HG03469 (cell line): ENCODE measurements around the gene KIAA1671.

Source experiments
- ATAC-seq: cut with Tn5 transposase; IDR thresholded peaks from one replicate; pipeline ENCODE4 v1.9.1; 2021; ENCODE audit warnings: mild to moderate bottlenecking, moderate library complexity, moderate number of reproducible peaks; ENCODE audit not compliant: unreplicated experiment

KIAA1671 gene

DNA sequence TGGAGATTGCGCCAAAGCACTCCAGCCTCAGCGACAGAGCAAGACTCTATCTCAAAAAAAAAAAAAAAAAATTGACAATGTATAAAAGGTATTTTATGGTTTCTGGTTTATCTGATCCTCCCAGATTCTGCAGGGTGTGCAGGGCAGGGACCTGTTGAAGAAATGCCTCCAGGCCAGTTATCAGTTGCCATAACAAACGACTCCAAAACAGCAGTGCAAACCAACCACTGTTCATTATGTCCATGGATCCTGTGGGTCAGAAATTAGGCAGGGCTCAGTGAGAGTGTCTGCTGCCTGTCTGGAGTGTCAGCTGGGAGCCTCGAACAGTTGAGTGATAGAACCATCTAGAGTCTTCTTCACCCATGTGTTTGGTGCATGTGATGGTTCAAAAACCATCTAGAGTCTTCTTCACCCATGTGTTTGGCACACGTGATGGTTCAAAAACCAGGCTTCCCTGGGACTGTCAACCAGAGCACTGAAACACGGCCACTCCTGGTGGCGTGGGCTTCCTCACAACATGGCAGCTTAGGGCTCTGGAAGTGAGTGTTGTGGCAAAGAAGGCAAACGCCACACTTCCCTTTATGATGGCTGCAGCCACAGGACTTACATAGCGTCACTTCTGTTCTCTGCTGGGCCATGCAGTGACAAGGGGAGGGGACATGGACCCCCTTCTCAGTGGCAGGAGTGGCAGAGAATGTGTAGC lies 132.0 kb downstream of the KIAA1671 start:
- no peak for ATAC-seq

DNA sequence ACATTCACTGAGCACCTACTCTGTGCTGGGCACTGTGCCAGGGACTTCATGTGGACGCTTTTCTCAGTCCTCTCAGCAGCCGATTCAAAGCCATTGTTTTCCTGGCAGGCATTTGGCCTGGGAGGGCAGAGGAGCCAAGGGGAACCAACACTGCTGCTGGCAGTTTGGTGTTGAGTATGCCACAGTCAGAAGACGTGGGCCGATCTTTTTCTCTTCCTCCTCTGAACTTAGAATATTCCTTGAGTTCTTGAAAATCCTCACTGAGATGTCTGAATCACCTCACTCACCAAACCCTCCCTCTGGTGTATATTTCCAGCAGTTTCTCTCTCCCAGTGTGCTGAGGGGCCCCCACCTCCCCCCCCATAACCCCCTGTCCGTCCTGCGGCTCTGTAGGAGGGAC lies 132.6 kb downstream of the KIAA1671 start:
- no peak for ATAC-seq

DNA sequence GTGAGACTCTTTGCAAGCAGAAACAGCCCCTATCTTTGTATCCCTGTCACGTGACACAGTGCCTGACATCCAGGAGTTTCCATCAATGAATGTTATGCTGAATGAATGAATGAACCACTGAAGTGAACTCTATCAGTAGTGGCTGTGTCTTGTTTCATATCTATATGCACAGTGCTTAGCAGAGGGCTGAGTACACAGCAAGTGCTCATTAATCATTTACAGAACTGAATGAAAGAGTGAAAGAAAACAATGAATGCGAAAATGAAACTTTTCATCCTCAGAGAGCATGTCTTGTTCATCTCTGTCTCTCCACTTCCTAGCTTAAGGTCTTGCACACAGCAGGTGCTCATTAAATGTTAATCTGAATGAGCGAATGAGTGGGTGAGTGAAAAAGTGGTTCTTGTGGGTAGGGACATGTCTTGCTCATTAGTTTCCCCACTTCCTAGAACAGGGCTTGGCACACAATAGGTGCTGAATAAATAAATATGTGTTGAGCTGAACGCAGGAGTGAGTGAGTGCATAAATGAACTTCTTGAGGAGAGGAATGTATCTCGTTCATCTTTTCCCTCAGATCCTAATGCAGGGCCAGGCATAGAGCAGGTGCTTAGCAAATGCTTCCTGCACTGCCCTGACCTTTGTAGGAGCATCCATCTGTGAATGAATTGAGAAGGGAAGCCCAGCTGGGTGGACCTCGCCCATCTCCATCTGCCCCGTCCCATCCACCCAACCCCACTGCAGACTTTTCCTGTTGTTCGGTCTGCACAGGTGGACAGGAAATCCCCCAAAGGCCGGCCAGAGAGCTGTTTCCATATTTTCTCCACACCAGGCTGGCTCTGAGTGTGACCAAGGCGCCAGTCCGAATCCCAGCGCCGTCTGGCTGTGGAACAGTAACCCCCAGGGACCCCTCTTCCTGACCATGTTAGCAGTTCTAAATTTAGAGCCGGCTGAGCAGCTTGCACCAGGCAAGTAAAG lies 133.7 kb downstream of the KIAA1671 start:
- ATAC-seq, result peak; percentile 41

DNA sequence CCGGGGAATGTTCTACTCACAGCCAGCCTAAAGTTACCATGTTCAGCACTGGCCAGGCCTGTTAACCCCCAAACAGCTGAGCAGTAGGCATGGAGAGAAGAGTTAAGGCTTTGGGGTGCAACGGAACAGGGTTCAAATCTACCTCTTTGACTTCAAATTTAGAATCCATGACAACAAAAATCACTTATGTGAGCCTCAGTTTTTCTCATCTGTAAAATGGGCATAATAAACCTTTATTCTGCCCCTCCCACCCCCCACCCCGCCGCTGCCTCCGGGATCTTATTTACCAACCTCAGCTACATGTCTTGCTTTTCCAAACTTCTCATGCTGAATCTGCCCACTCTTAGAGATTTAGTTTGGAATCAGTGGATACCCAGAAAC lies 134.4 kb downstream of the KIAA1671 start:
- ATAC-seq, result no peak

DNA sequence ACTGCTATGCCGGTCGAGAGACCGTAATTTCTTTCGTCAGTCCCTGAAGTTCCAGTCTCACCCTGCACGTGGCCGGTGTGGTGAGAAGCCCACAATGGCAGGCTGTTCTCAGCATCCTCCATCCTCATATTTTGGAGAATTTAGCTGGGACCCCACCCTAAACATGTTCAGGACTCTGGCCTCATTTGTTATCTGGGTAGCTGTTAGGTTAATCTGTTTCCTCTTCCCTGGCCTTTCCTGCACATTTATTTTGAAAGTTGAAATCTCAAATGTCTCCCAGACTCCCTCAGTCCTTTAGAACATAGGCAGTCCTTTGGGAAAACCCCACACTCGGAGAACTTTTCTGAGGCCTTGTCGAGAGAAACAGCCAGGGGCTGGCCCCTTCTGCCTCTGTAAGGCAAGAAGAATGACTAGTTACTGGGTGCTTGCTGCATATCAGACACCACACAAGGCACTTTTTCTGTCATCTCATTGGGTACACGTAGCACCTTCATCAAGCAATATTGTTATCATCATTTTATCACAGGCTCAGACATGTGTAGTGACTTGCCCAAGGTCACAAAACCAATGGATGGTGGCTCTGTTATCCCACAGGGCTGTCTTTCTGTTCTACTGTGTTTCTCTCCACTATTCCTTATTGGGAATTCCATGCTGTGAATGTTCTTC lies 137.8 kb downstream of the KIAA1671 start:
- no peak for ATAC-seq

DNA sequence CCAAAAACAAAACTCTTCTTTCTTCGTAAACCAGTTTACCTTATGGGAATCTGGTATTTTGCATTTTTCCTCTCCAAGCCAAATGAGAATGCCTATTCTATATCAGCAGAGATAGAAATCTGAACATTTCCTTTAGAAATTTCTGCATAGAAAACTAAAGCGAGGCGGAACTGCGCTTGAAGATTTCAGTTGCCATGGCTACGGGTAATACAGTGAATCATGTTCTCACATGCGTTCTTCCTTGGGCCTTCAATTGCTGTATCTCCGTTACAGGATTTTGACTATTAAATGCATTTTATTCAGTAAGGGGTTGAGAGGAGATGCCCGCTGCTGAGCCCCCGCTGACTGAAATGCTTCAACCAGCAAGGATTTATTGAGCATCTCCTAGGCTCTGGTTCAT lies 138.9 kb downstream of the KIAA1671 start:
- no peak for ATAC-seq

DNA sequence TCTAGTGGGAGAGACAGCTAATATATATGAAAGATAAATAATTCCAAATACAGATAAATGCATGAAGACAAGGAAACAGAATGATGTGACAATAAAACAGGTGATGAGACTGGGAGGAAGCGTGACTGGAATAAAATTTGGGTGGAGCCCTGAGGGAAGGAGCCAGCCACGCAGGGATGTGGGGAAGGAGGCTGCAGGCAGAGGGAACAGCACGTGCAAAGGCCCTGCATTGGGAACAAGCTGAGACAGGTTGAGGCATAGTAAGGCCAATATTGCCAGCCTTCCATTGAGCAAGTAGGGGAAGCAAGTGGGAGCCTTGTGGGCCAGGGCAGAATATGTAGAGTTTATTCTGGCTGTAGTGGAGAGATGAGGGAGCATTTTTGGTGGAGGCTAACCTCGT lies 139.6 kb downstream of the KIAA1671 start:
- no peak for ATAC-seq

DNA sequence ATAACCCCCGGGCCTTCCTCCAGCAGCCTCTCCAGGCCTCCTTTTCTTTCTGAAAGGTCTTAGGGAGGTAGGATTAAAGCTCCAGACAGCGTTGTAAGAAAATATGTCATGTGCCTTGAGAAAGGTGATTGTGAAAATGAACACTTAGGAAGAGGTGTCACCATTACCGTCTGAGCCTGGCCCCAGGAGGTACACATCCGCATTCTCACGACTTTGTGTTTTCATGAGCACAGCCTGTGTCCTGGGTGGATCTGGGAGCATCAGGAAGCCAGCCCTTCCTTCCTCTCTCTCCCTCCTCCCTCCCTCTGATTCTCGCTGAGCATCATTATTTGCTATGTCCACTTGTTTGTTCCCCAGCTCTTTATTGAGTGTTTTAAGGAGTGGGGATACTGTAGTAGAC lies 142.1 kb downstream of the KIAA1671 start:
- ATAC-seq, result no peak

DNA sequence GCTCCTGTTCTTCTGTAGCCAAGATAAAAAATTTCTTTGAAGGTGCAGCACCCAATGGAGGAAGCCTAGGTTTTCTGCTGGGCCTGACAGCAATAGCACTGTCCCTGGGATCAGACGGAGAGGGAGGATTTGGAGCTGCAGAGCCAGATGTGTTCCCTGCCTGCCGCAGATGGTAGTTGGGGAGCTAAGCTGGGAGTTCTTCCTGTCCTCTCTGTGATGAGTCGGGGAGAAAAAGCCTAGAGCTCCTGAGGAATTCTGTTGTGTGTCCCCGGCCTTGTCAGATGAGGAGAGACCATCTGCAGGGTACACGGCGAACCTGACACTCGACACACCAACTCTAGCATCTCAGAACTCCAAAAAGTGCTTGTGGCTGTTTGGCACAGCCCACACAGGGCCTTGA lies 143.4 kb downstream of the KIAA1671 start:
- ATAC-seq, result no peak

DNA sequence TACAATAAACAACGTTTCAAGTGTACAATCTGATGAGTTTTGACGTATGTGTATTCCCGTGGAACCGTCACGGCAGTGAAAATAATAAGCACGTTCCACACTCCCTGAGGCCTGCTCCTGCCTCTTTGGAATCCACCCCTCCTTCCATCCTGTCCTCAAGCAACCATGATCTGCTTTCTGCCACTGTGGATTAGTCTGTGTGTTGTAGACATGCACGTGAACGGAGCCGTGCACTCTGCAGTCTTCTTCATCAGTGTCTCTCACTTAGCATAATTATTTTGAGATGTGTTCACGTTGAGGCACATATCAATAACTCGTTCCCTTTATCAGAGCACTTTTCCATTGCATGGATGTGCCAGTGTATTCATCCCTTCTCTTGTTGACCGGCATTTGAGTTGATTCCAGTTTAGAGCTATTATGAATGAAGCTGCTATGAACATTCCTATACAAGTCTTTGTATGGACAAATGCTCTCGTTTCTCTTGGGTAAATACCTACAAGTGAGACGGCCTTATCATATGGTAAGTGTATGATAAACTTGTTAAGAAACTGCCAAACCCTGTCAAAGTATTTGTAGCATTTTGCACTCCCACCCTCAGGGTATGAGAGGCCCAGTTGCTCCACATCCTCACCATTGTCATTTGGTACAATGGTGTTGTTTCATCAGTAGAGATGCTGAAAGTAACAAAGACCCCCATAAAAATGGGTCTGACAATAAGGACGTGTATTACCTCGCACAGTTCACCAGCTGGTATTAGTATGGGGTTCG lies 144.3 kb downstream of the KIAA1671 start:
- ATAC-seq, result no peak

DNA sequence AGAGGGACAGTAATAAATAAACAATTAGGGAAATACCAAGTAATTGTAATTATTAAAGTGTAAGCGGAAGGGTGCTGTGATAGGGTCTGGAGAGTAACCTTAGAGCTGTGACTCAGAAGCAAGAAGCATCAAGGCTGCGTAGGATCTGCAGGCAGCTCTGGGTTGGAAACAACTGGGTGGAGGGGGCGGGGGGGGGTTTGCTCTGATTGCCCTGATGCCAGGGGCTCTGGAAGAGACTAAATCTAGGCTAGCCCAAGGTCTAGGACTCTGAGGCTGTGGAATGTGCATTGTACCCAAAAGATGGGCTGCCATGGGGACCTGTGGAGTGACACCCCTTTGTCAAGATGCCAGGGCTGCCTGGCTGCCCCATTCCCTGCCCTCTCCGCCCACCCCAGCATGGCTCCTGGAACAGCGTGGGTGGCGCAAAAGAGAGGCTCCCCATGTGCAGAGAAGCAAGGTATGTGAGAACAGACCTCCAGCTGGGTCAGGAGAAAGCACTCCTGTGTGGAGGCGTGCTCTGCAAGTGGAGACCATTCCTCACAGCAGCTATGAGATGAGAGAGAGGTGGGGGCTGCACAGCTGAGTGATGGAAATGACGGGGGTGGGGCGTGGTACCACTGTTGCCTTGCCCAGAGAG lies 146.0 kb downstream of the KIAA1671 start:
- no peak for ATAC-seq

DNA sequence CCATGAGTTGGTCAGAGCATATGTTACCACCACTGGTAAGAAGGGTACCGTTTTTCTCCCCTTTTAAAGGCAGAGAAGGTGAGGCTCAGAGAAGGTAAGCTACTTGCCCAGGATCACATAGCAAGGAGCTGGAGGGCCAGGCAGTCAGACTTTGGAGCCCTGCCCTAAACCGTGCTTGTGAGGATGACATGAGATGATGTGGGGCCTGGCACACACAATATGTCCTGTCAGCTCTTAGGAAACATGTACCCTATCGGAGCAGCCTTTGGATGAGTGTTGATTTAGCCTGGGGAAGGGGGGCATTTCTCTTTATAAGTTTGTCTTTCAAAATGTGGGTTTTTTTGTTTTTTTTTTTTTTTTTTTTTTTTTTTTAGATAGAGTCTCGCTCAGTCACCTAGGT lies 146.7 kb downstream of the KIAA1671 start:
- no peak for ATAC-seq

DNA sequence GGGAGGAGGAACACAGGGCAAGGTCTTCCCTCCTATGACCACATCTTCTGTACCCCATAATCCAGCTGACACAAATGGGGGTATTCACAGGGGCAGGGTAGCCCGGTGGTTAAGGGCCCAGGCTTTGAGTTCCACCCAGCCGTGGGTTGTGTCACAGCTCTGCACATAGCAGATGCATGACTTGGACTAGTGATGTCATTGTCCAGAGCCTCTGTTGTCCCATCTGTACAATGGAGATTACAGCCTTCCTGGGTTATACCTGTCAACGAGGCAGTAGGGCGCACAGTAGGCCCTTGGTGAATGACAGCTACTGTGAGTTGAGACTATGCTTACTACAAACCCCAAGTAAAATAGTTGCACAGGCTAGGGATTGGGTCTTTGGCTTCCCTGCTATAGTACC lies 147.9 kb downstream of the KIAA1671 start:
- ATAC-seq, result no peak

DNA sequence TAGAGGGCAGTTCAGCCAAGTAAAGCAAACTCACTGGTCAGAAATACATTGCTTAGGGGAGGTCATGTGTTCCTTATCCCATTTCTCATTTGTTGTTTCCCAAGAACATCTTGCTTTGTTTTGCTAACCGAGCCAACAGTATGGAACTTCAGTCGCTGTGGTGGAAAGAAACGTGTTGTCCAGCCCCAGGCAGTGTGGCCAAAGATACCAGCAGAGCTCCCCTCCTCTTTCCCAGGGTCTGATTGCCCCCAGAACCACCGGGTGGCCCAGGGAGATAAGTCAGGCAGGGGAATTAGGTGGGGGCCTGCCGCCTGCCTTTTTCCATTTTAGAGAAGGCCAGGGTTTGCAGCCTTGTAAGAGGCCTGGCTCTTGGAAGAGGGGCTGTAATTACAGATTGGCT lies 148.4 kb downstream of the KIAA1671 start:
- no peak for ATAC-seq

DNA sequence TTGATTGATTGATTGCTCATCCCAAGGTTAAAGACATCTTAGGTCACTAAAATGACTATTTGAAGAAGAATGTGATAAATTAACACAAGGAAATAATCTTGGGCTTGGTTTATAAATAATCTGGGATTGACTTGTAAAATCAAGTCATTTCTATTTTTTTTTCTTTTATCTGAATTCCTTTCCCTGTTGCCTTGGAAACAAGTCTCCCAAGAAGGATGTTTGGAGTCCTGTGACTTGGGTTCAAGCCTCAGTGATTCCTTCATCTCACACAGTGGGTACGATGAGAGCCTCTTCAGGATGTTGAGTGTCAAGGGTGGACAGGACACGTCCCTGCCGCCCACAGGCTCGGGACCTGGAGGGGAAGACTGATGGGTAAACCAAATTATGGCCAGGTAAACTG lies 149.0 kb downstream of the KIAA1671 start:
- ATAC-seq, result no peak

DNA sequence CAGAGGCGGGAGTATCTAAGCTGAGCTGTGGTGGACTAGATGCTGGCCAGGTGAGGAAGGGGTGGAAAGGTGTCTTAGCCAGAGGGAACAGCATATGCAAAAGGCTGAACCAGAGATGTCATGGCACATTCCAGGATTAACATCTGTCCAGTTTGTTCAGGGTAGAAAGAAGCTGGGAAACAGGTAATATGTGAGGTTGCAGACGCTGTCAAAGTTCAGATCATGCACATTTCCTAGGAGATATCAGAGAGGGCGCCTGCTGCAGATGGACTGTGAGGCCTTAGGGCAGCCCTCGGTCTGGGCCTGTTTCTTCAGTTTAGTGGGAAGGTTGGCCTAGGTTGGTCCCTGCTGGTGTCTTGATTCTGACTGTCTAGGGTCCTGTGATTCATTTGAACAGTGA lies 149.5 kb downstream of the KIAA1671 start:
- no peak for ATAC-seq

DNA sequence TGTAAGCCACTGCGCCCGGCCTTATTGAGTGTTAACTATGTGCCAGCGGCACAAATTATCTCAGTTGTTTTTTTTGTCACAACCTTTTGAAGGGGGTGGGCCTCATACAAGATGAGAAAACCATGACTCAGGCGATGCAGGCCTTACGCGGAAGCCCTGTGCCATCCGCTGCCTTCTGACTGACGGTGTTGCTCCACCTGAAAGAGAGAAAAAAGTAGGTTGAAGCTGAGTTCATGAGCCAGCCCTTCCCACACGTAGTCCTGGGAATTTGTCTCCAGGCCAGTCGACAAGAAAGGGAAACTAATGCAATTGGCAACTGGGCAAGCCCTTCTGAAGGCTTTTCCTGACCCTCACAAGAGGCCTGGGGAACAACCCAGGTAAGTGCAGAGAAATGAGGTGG lies 150.2 kb downstream of the KIAA1671 start:
- ATAC-seq, result no peak

DNA sequence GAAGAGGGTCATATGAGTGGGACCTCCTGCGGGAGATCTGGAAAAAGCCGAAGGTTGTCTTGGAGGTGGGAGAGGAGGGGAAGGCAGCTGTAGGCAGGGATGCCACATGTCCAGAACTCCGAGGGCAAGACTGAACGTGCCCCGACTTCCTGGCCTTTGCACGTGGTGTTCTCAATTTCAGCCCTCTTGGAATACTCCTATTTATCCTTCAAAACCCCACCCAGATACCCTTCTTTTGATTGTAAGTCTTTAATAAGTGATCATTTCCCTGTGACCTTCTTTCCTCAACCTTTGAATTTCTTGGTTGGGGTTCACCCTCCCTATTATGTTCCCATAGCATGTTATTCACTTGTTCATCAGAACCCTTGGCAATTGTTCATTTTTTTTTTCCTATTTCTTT lies 151.9 kb downstream of the KIAA1671 start:
- ATAC-seq, result no peak

DNA sequence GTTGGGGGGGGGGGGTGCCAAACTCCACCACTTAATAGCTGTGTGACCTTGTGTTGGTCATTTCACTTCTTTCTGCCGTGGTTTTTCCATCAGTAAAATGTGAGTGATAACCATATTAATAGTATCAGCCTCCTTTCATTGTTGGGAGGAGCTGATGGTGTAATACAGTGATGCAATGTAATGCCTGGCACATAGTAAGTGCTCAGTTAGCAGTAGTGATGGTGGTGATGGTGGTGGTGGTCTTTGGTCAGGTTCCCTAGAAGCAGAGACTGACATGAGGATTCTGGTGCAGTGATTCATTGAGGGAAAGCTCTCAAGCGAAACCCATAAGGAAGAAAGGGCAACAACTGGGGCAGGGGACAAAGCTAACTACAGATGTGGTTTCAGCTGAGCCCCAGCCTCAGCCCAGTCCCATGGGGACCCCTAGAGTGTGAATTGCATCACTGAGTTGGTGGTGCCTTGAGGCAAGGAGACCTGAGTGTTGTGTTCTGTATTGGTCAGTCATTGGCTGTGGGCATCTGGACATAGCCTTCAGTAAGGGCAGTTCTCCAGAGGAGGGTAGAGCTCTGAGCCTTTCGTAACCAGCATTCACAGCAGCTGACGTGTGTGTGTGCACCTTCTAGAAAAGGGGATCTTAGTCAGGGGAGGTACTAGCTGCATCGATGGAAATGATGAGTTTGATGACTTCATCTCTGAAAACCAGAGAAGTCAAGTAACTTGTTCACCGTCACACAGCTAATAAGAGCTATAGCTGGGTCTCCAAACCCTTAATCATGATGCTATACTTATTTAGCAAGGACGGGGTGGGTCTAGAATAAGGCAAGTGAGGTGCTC lies 153.5 kb downstream of the KIAA1671 start:
- no peak for ATAC-seq
